HepG2 (cell line): ENCODE results near the gene POLR1C. TPM values are rescaled to one million over a fixed set of nuclear protein-coding genes. Genes with fewer than 3 reads are reported as not detected.
A peak's percentile ranks its signal among the peaks of the same experiment; 100 is the strongest.

Experiments used
- ELF4 ChIP-seq: sonication (generic); formaldehyde crosslinking; IDR thresholded peaks from 2 replicates; pipeline ENCODE4 v1.5.0; 2020; ENCODE audit warnings: missing genetic modification reagents, mild to moderate bottlenecking, moderate library complexity, borderline replicate concordance
- ETV5 ChIP-seq: IDR thresholded peaks from 2 replicates; pipeline ENCODE4 v1.6.1; 2018; ENCODE audit warnings: missing biosample characterization, missing genetic modification reagents, inconsistent platforms, borderline replicate concordance
- FLYWCH1 ChIP-seq: sonication (generic); formaldehyde crosslinking; IDR thresholded peaks from 2 replicates; pipeline ENCODE4 v1.8.1; 2023; ENCODE audit warnings: mild to moderate bottlenecking, missing genetic modification reagents
- HNRNPL ChIP-seq: fragments of 200-400 bp; formaldehyde crosslinking; IDR thresholded peaks from 2 replicates; pipeline ENCODE4 v1.6.1; 2017; ENCODE audit warnings: mild to moderate bottlenecking, low read depth, low read length
- JUN ChIP-seq: sonication (generic); formaldehyde crosslinking; IDR thresholded peaks from 2 replicates; pipeline ENCODE4 v1.4.0; 2020; ENCODE audit warnings: mild to moderate bottlenecking, missing genetic modification reagents
- MATR3 ChIP-seq: sonication (generic); formaldehyde crosslinking; IDR thresholded peaks from 2 replicates; pipeline ENCODE4 v1.4.0; 2020; ENCODE audit warnings: missing genetic modification reagents
- MIER2 ChIP-seq: IDR thresholded peaks from 2 replicates; pipeline ENCODE4 v1.6.1; 2016; ENCODE audit warnings: missing biosample characterization, missing genetic modification reagents
- NR2F6 ChIP-seq, 2 experiments: IDR thresholded peaks; 2 replicates each; pipeline ENCODE4 v1.6.1; 2016; ENCODE audit warnings: antibody characterized with exemption in 1 of 2, mild to moderate bottlenecking in 1 of 2
- PAWR ChIP-seq: sonication (generic); formaldehyde crosslinking; IDR thresholded peaks from 2 replicates; pipeline ENCODE4 v1.4.0; 2020; ENCODE audit warnings: missing genetic modification reagents, mild to moderate bottlenecking, borderline replicate concordance
- RAD21 ChIP-seq: fragments of 450-650 bp; formaldehyde crosslinking; IDR thresholded peaks from 2 replicates; pipeline ENCODE4 v1.5.0; 2020; ENCODE audit warnings: mild to moderate bottlenecking
- RARA ChIP-seq: IDR thresholded peaks from 2 replicates; pipeline ENCODE4 v1.6.1; 2016; ENCODE audit warnings: missing genetic modification reagents, missing compliant biosample characterization
- SMC3 ChIP-seq: IDR thresholded peaks from 2 replicates; pipeline ENCODE4 v1.6.1; 2011; ENCODE audit warnings: low read length, improper control_type of control experiment
- ZFP62 ChIP-seq: sonication (generic); formaldehyde crosslinking; IDR thresholded peaks from 2 replicates; pipeline ENCODE4 v1.4.0; 2020; ENCODE audit warnings: missing genetic modification reagents
- ZKSCAN5 ChIP-seq: sonication (generic); formaldehyde crosslinking; IDR thresholded peaks from 2 replicates; pipeline ENCODE4 v1.5.1; 2020; ENCODE audit warnings: mild to moderate bottlenecking, missing genetic modification reagents
- ZNF350 ChIP-seq: sonication (generic); formaldehyde crosslinking; IDR thresholded peaks from 2 replicates; pipeline ENCODE4 v1.4.0; 2020; ENCODE audit warnings: mild to moderate bottlenecking, low read depth, missing genetic modification reagents, borderline replicate concordance
- ZNF501 ChIP-seq: sonication (generic); formaldehyde crosslinking; IDR thresholded peaks from 2 replicates; pipeline ENCODE4 v1.5.1; 2020; ENCODE audit warnings: mild to moderate bottlenecking, moderate library complexity, missing genetic modification reagents
- ZNF567 ChIP-seq: sonication (generic); formaldehyde crosslinking; IDR thresholded peaks from 2 replicates; pipeline ENCODE4 v1.8.1; 2023; ENCODE audit warnings: mild to moderate bottlenecking, missing genetic modification reagents, borderline replicate concordance
- ZNF768 ChIP-seq: sonication (generic); formaldehyde crosslinking; IDR thresholded peaks from 2 replicates; pipeline ENCODE4 v1.4.0; 2020; ENCODE audit warnings: missing genetic modification reagents
- ZNF839 ChIP-seq: sonication (generic); formaldehyde crosslinking; IDR thresholded peaks from 2 replicates; pipeline ENCODE4 v1.4.0; 2020; ENCODE audit warnings: missing genetic modification reagents, mild to moderate bottlenecking, borderline replicate concordance
- ZSCAN30 ChIP-seq: sonication (generic); formaldehyde crosslinking; IDR thresholded peaks from 2 replicates; pipeline ENCODE4 v1.5.0; 2020; ENCODE audit warnings: mild to moderate bottlenecking, missing genetic modification reagents
- polyA plus RNA-seq, 8 experiments: library from polyadenylated mRNA; depleted of rRNA in 3 of 8; stranded (reverse) in 7 of 8; unstranded in 1 of 8; fragments of >200 nt; fragmentation: Illumina TruSeq in 4 of 8; extraction: Trizol in 4 of 8; gene quantifications; 2 replicates each; pipeline versions ENCODE4 v1.2.1 to v1.2.3, GENCODE V29; 2011 to 2016; ENCODE audit warnings: low read depth in 4 of 8, missing spikeins in 1 of 8, mixed read lengths in 1 of 8; ENCODE audit not compliant: insufficient read depth in 1 of 8
- total RNA-seq, 5 experiments: library from RNA; depleted of rRNA; stranded (reverse); fragments of >200 nt; fragmentation: Illumina TruSeq; extraction: Trizol; gene quantifications; 2 replicates each; pipeline ENCODE4 v1.2.3, GENCODE V29; 2016; ENCODE audit warnings: low read depth in 1 of 5
- TF ChIP-seq, protein P1 (sequence below): sonication (generic); formaldehyde crosslinking; IDR thresholded peaks from 2 replicates; pipeline ENCODE4 v1.4.0; 2020; ENCODE audit warnings: missing genetic modification reagents
- TF ChIP-seq, protein P2 (sequence below): sonication (generic); formaldehyde crosslinking; IDR thresholded peaks from 2 replicates; pipeline ENCODE4 v1.5.1; 2020; ENCODE audit warnings: missing genetic modification reagents, mild to moderate bottlenecking, borderline replicate concordance
- TF ChIP-seq, protein P3 (sequence below): sonication (generic); formaldehyde crosslinking; IDR thresholded peaks from 2 replicates; pipeline ENCODE4 v1.9.0; 2021; ENCODE audit warnings: missing genetic modification reagents, borderline replicate concordance

The POLR1C gene
- total and polyA plus RNA-seq, 2 of the 13 experiments (the other 11 are each of a cell fraction or from before 2014, with no cell fraction given): 62.6 to 72.2 TPM

DNA sequence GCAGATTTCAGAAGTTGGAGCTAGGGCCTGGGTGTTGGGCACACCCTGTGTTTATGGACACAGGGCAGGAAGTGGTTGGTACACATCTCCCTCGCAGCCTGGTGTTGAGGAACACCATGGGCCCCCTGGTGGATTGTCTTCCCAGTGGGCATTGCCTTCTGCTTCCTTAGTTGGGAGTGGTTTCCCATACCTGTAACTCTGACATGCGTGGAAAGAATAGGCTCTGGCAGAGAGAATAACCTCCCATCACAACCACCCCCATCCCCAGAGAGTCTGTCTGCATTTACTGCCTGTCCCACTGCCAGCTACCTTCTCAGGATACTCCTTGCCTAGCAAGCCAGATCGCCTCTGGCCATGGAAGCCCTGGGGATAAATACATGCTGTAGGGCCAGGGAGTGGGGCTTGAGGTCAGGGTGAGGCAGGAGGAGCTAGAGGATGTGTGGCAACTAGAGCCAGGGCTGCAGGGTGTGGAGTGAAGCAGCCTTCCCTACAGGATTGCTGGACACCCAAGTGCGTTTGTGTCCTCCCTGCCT is 21.4 kb upstream of the POLR1C start (continued):
- TF ChIP-seq ELF4 (CRISPR knock-in tag) (no peak), ZKSCAN5 (no peak), RARA (no peak), PAWR (CRISPR knock-in tag) (no peak), ETV5 (peak; percentile 26; the same call in 1 of the 2 replicates), ZSCAN30 (no peak), SMC3 (peak; percentile 81), MATR3 (CRISPR knock-in tag) (no peak), RAD21 (peak; percentile 61), FLYWCH1 (CRISPR knock-in tag) (no peak), ZNF501 (CRISPR knock-in tag) (no peak; the same call in none of the 2 replicates), ZNF768 (no peak), NR2F6 (IDR thresholded peaks at IDR 0.05) (no peak), NR2F6 (CRISPR knock-in tag; IDR thresholded peaks at IDR 0.05) (no peak), ZNF839 (0 out of 2 replicates have a peak, but pooled peaks have one; percentile 25), ZFP62 (CRISPR knock-in tag) (no peak), JUN (0 out of 2 replicates have a peak, but pooled peaks have one; percentile 40), ZNF567 (CRISPR knock-in tag) (0 out of 2 replicates have a peak, but pooled peaks have one; percentile 16), ZNF350 (CRISPR knock-in tag) (peak; percentile 8; the same call in 1 of the 2 replicates), MIER2 (CRISPR knock-in tag) (no peak), HNRNPL (0 out of 2 replicates have a peak, but pooled peaks have one; percentile 57)
- TF ChIP-seq, protein P1, sequence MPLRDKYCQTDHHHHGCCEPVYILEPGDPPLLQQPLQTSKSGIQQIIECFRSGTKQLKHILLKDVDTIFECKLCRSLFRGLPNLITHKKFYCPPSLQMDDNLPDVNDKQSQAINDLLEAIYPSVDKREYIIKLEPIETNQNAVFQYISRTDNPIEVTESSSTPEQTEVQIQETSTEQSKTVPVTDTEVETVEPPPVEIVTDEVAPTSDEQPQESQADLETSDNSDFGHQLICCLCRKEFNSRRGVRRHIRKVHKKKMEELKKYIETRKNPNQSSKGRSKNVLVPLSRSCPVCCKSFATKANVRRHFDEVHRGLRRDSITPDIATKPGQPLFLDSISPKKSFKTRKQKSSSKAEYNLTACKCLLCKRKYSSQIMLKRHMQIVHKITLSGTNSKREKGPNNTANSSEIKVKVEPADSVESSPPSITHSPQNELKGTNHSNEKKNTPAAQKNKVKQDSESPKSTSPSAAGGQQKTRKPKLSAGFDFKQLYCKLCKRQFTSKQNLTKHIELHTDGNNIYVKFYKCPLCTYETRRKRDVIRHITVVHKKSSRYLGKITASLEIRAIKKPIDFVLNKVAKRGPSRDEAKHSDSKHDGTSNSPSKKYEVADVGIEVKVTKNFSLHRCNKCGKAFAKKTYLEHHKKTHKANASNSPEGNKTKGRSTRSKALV: no peak
- TF ChIP-seq, protein P2, sequence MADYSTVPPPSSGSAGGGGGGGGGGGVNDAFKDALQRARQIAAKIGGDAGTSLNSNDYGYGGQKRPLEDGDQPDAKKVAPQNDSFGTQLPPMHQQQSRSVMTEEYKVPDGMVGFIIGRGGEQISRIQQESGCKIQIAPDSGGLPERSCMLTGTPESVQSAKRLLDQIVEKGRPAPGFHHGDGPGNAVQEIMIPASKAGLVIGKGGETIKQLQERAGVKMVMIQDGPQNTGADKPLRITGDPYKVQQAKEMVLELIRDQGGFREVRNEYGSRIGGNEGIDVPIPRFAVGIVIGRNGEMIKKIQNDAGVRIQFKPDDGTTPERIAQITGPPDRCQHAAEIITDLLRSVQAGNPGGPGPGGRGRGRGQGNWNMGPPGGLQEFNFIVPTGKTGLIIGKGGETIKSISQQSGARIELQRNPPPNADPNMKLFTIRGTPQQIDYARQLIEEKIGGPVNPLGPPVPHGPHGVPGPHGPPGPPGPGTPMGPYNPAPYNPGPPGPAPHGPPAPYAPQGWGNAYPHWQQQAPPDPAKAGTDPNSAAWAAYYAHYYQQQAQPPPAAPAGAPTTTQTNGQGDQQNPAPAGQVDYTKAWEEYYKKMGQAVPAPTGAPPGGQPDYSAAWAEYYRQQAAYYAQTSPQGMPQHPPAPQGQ (CRISPR knock-in tag): 0 out of 2 replicates have a peak, but pooled peaks have one; percentile 57
- TF ChIP-seq, protein P3, sequence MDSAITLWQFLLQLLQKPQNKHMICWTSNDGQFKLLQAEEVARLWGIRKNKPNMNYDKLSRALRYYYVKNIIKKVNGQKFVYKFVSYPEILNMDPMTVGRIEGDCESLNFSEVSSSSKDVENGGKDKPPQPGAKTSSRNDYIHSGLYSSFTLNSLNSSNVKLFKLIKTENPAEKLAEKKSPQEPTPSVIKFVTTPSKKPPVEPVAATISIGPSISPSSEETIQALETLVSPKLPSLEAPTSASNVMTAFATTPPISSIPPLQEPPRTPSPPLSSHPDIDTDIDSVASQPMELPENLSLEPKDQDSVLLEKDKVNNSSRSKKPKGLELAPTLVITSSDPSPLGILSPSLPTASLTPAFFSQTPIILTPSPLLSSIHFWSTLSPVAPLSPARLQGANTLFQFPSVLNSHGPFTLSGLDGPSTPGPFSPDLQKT: 0 out of 2 replicates have a peak, but pooled peaks have one; percentile 35
